GM12878 (cell line): Measurements from ENCODE around the gene FLVCR1. TPM values are rescaled to one million over a fixed set of nuclear protein-coding genes. Genes with fewer than 3 reads are reported as not detected.
"Not testable (repeated sequence)": the region's sequence is repeated elsewhere in the genome, so short reads cannot be mapped to it uniquely, and the experiment has no call there.

Source experiments
- ATAC-seq: fragments of 200-7000 bp; cut with Tn5 transposase; 3 replicates; pipeline ENCODE4 v1.9.1; 2020; ENCODE audit warnings: mild to moderate bottlenecking, moderate library complexity
- BruUV-seq: library from RNA; stranded (reverse); fragments of 400-500 nt; replicated peaks from 2 replicates; lab custom pipeline; 2021; lab: Mats Ljungman, UMichigan
- CTCF ChIA-PET: fragments of 300-600 bp; sonication (Branson Sonifier 250); formaldehyde crosslinking; extraction: SDS; loops from one replicate; lab custom pipeline; 2021; ENCODE audit warnings: inconsistent platforms; lab: Yijun Ruan, JAX
- POLR2A ChIA-PET: fragments of 350-600 bp; formaldehyde crosslinking; extraction: SDS; loops from one replicate; lab custom pipeline; 2021; ENCODE audit warnings: inconsistent platforms; lab: Charles Lee
- RAD21 ChIA-PET: fragments of 300-600 bp; sonication (Branson Sonifier 250); formaldehyde crosslinking; loops from one replicate; lab custom pipeline; 2023; ENCODE audit warnings: antibody characterized with exemption; ENCODE audit not compliant: unreplicated experiment; lab: Charles Lee
- SMC1A ChIA-PET: fragments of 300-600 bp; sonication (Branson Sonifier 250); formaldehyde crosslinking; loops from one replicate; lab custom pipeline; 2023; ENCODE audit not compliant: unreplicated experiment, uncharacterized antibody; lab: Charles Lee
- DNase-seq: peaks from one replicate; pipeline ENCODE4 v3.0.0-alpha.2; 2011; ENCODE audit warnings: low read depth, low spot score
- FAIRE-seq: peaks from 3 replicates; lab custom pipeline; 2011; peaks lifted over from hg19 to GRCh38; lab: Jason Lieb, UNC
- H2AFZ ChIP-seq: 2 replicates; pipeline ENCODE4 v1.6.0; 2011; ENCODE audit warnings: low read depth, low read length, control low read depth; ENCODE audit not compliant: control insufficient read depth
- H3K27ac ChIP-seq: 2 replicates; pipeline ENCODE4 v1.5.1; 2011; ENCODE audit warnings: control low read depth; ENCODE audit not compliant: control insufficient read depth, insufficient read depth
- H3K27me3 ChIP-seq, 2 experiments: replicated peaks in 1 of 2; 2 replicates each; pipeline versions ENCODE4 v1.6.0 to v1.6.1; 2011; ENCODE audit warnings: low read length in 1 of 2; ENCODE audit not compliant: control insufficient read depth in 2 of 2, insufficient read depth in 2 of 2
- H3K36me3 ChIP-seq, 2 experiments: 2 replicates each; pipeline ENCODE4 v1.5.1; 2011; ENCODE audit warnings: low read length in 1 of 2; ENCODE audit not compliant: control insufficient read depth in 2 of 2, insufficient read depth in 2 of 2
- H3K4me1 ChIP-seq: 2 replicates; pipeline ENCODE4 v1.6.1; 2011; ENCODE audit warnings: mild to moderate bottlenecking, low read length, moderate library complexity, mixed read lengths; ENCODE audit not compliant: control insufficient read depth, insufficient read depth
- H3K4me2 ChIP-seq: 2 replicates; pipeline ENCODE4 v1.6.0; 2011; ENCODE audit warnings: control low read depth; ENCODE audit not compliant: control insufficient read depth, insufficient read depth
- H3K4me3 ChIP-seq: fragments of 200-600 bp; sonication (generic); 2 replicates; pipeline ENCODE4 v1.5.1; 2016
- H3K79me2 ChIP-seq: 2 replicates; pipeline ENCODE4 v1.6.0; 2011; ENCODE audit warnings: low read length; ENCODE audit not compliant: control insufficient read depth, insufficient read depth
- H3K9ac ChIP-seq: 2 replicates; pipeline ENCODE4 v1.8.0; 2011; ENCODE audit warnings: low read length, control low read depth, mixed read lengths; ENCODE audit not compliant: control insufficient read depth, insufficient read depth
- H3K9me3 ChIP-seq: replicated peaks from 3 replicates; pipeline ENCODE4 v1.5.1; 2011; ENCODE audit warnings: mild to moderate bottlenecking, low read length; ENCODE audit not compliant: control insufficient read depth, insufficient read depth
- H4K20me1 ChIP-seq: 2 replicates; pipeline ENCODE4 v1.6.0; 2011; ENCODE audit not compliant: control insufficient read depth, insufficient read depth
- SMARCA5 ChIP-seq: fragments of 450-650 bp; IDR thresholded peaks from 2 replicates; pipeline ENCODE4 v1.6.1; 2017; ENCODE audit warnings: mild to moderate bottlenecking
- ZNF217 ChIP-seq: fragments of 450-650 bp; IDR thresholded peaks from 2 replicates; pipeline ENCODE4 v1.6.1; 2017; ENCODE audit warnings: antibody characterized with exemption, mild to moderate bottlenecking
- ZNF24 ChIP-seq: fragments of 450-650 bp; IDR thresholded peaks from 2 replicates; pipeline ENCODE4 v1.6.1; 2017; ENCODE audit warnings: antibody characterized with exemption, mild to moderate bottlenecking
- WGBS: methylation state at CpG from one replicate; pipeline ENCODE4 v1.1.6; 2016; ENCODE audit warnings: low lambda C conversion rate; ENCODE audit not compliant: insufficient replicate concordance, insufficient coverage; ENCODE audit errors: missing lambda C conversion rate; 5-methylcytosine and 5-hydroxymethylcytosine counted together
- in situ Hi-C: fragments of 300-500 bp; cut with MboI; formaldehyde crosslinking; loops from 9 replicates; pipeline ENCODE4 v1.14.3; 2018; ENCODE audit warnings: mixed read lengths
- intact Hi-C: fragments of 100-400 bp; cut with micrococcal nuclease; formaldehyde crosslinking; loops from one replicate; pipeline ENCODE4 v1.14.2; 2022; ENCODE audit not compliant: unreplicated experiment
- polyA plus RNA-seq, 11 experiments: library from polyadenylated mRNA; depleted of rRNA in 4 of 11; unstranded in 6 of 11; stranded (reverse) in 5 of 11; fragments of >200 nt; fragmentation: Nextera tagmentation in 4 of 11; fragmentation: Illumina TruSeq in 1 of 11; extraction: Ambion mirVana in 4 of 11; extraction: Trizol in 1 of 11; gene quantifications; 1 replicate in 1 of 11; 2 replicates in 10 of 11; pipeline versions ENCODE4 v1.2.1 to v1.2.3, GENCODE V29; 2011 to 2016; ENCODE audit warnings: inconsistent platforms in 2 of 11, missing spikeins in 2 of 11, low read depth in 1 of 11
- total RNA-seq, 4 experiments: library from RNA; depleted of rRNA in 3 of 4; stranded (reverse); fragments of >200 nt in 3 of 4; fragmentation: Illumina TruSeq in 1 of 4; extraction: Trizol in 1 of 4; gene quantifications; 2 replicates each; pipeline versions ENCODE4 v1.2.1 to v1.2.3, GENCODE V29; 2013 to 2021
- TF ChIP-seq, protein P1 (sequence below): fragments of 450-650 bp; IDR thresholded peaks from 2 replicates; pipeline ENCODE4 v1.6.1; 2016; ENCODE audit warnings: mild to moderate bottlenecking

Gene FLVCR1
- total and polyA plus RNA-seq, 10 of the 15 experiments (the other 5 are each of a cell fraction or from before 2014, with no cell fraction given) = 7.1 to 25.2 (median 17.6) TPM

DNA sequence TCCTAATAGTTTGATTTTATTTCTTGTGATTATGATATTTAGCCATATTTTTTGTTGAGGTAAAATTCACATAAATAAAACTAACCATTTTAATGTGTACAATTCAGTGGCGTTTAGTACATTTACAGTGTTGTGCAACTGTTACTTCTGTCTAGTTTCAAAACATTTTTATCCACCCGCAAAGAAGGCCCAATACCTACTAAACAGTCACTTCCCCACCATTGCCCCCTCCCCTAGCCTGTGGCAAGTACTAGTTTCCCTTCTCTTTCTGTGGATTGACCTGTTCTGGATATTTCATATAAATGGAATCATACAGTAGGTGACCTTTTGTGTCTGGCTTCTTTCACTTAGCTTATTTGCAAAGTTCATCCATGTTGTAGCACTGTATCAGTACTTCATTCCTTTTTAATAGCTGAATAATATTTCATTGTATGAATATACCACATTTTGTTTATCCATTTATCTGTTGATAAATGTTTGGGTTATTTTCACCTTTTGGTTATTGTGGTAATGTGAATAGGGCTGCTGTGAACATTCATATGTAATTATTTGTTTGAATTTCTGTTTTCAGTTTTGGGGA is 4.1 kb downstream of the FLVCR1 start:
- ChIA-PET POLR2A (interaction anchor here (0.6 to 1.5 kb wide), 6 partner anchors 11 to 133 kb away, joined by 3 to 5 read pairs (median 4); no protein-coding TSS in a partner anchor), CTCF (interaction anchor here (0.6 to 2.2 kb wide), 6 partner anchors 14 to 133 kb away, joined by 3 to 6 read pairs (median 4); no protein-coding TSS in a partner anchor), RAD21 (interaction anchor here (0.8 to 2.5 kb wide), 3 partner anchors 10 to 47 kb away, joined by 3 to 9 read pairs (median 6); no protein-coding TSS in a partner anchor), SMC1A (interaction anchor here (0.7 to 6.0 kb wide), 12 partner anchors 10 to 133 kb away, joined by 3 to 35 read pairs (median 4); no protein-coding TSS in a partner anchor)
- Histone ChIP-seq H3K4me3 (peak overlapping the region; percentile 63), H3K9ac (no peak overlapping the region), H3K36me3 (no peaks in the 10 kb centered on the region), H2AFZ (no peak overlapping the region), H3K79me2 (peaks cover 65% of the 10 kb centered on the region), H3K4me1 (no peaks in the 10 kb centered on the region), H3K27ac (no peak overlapping the region), H3K4me2 (peak overlapping the region; percentile 45), H4K20me1 (no peaks in the 10 kb centered on the region), H3K9me3 (no peaks in the 10 kb centered on the region; the same call in 2 of the 3 replicates), H3K27me3 (no peaks in the 10 kb centered on the region)
- ATAC-seq (no peak), DNase-seq (no peak), FAIRE-seq (no peak)
- TF ChIP-seq ZNF24 (peak; percentile 83), ZNF217 (0 out of 2 replicates have a peak, but pooled peaks have one; percentile 28), SMARCA5 (no peak)
- in situ Hi-C loops (no loop called here), intact Hi-C loops (loop anchor here (5.0 to 10.0 kb wide), 2 partner anchors 95 to 257 kb away; partner anchors contain the start of gene ATF3)
- no TSS peak for BruUV-seq
- WGBS = 100% methylated on average over 2 of the region's 2 CpGs

DNA sequence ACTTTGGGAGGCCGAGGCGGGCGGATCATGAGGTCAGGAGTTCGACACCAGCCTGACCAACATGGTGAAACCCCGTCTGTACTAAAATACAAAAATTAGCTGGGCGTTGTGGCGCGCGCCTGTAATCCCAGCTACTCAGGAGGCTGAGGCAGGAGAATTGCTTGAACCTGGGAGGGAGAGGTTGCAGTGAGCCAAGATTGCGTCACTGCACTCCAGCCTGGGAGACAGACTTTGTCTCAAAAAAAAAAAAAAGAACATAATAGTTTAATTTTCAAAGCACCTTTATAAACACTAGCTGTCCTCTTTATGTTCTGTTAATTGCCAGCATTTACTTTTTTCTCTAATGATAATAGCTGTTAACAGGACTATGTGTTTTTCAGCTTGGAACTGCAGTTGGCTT is 5.3 kb downstream of the FLVCR1 start:
- FAIRE-seq, H3K27ac ChIP-seq, ATAC-seq, H3K36me3 ChIP-seq, BruUV-seq, H3K4me1 ChIP-seq, H3K9ac ChIP-seq, H4K20me1 ChIP-seq, H3K9me3 ChIP-seq, DNase-seq, H3K27me3 ChIP-seq, H2AFZ ChIP-seq, in situ Hi-C loops: not testable (repeated sequence)
- TF ChIP-seq, protein P1, sequence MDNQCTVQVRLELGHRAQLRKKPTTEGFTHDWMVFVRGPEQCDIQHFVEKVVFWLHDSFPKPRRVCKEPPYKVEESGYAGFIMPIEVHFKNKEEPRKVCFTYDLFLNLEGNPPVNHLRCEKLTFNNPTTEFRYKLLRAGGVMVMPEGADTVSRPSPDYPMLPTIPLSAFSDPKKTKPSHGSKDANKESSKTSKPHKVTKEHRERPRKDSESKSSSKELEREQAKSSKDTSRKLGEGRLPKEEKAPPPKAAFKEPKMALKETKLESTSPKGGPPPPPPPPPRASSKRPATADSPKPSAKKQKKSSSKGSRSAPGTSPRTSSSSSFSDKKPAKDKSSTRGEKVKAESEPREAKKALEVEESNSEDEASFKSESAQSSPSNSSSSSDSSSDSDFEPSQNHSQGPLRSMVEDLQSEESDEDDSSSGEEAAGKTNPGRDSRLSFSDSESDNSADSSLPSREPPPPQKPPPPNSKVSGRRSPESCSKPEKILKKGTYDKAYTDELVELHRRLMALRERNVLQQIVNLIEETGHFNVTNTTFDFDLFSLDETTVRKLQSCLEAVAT = peak; percentile 65; the same call in 1 of the 2 replicates
- WGBS = 98% methylated on average over 10 of the region's 10 CpGs
- Histone ChIP-seq H3K79me2 (peaks cover 55% of the 10 kb centered on the region), H3K4me2 (0 out of 2 replicates have a peak overlapping the region, but pooled peaks have one; percentile 46), H3K4me3 (0 out of 2 replicates have a peak overlapping the region, but pooled peaks have one; percentile 63)
- CTCF ChIA-PET = interaction anchor here (0.6 to 2.3 kb wide), 8 partner anchors 15 to 304 kb away, joined by 3 to 6 read pairs (median 3); no protein-coding TSS in a partner anchor
- RAD21 ChIA-PET = interaction anchor here (0.8 to 2.5 kb wide), 3 partner anchors 27 to 49 kb away, joined by 4 to 9 read pairs (median 6); no protein-coding TSS in a partner anchor
- intact Hi-C loops = loop anchor here (5.0 to 10.0 kb wide), 2 partner anchors 94 to 259 kb away; partner anchors contain the start of gene ATF3
- POLR2A ChIA-PET = interaction anchor here (0.6 to 1.5 kb wide), 16 partner anchors 10 to 1039 kb away, joined by 3 to 7 read pairs (median 3); no protein-coding TSS in a partner anchor
- SMC1A ChIA-PET = interaction anchor here (0.6 to 6.0 kb wide), 22 partner anchors 8 to 148 kb away, joined by 3 to 35 read pairs (median 4); no protein-coding TSS in a partner anchor
